Endodermal cell (in vitro differentiated cells): ENCODE data around the gene CMSS1. TPM values are rescaled to one million over a fixed set of nuclear protein-coding genes. Genes with fewer than 3 reads are reported as not detected.

ENCODE experiments used
- DNase-seq: peaks from one replicate; pipeline ENCODE4 v3.0.0-alpha.2; 2017
- H3K27ac ChIP-seq: 2 replicates; pipeline ENCODE4 v1.5.1; 2013; ENCODE audit warnings: mild to moderate bottlenecking, low read depth, low read length, moderate library complexity
- H3K27me3 ChIP-seq: 2 replicates; pipeline ENCODE4 v1.6.1; 2013; ENCODE audit warnings: mild to moderate bottlenecking, low read length, moderate library complexity; ENCODE audit not compliant: insufficient read depth, control insufficient read depth, poor library complexity, severe bottlenecking
- H3K36me3 ChIP-seq: 2 replicates; pipeline ENCODE4 v1.7.0; 2013; ENCODE audit warnings: mild to moderate bottlenecking, low read length, moderate library complexity; ENCODE audit not compliant: control insufficient read depth, insufficient read depth
- H3K4me1 ChIP-seq: one replicate; pipeline ENCODE4 v1.7.0; 2013; ENCODE audit warnings: low read length; ENCODE audit not compliant: control insufficient read depth, insufficient read depth
- H3K4me3 ChIP-seq: 2 replicates; pipeline ENCODE4 v1.5.1; 2013; ENCODE audit warnings: mild to moderate bottlenecking, low read length, moderate library complexity
- H3K9ac ChIP-seq: 2 replicates; pipeline ENCODE4 v1.6.1; 2013; ENCODE audit warnings: mild to moderate bottlenecking, low read length, moderate library complexity; ENCODE audit not compliant: poor library complexity, severe bottlenecking; ENCODE audit errors: extremely low read depth
- H3K9me3 ChIP-seq: 2 replicates; pipeline ENCODE4 v1.6.1; 2013; ENCODE audit warnings: mild to moderate bottlenecking, low read length, moderate library complexity; ENCODE audit not compliant: control insufficient read depth
- H3K27ac Mint-ChIP-seq: 2 replicates; pipeline ENCODE4 v1.8.0; 2020; ENCODE audit warnings: mixed read lengths
- H3K27me3 Mint-ChIP-seq: 2 replicates; pipeline ENCODE4 v1.8.0; 2021; ENCODE audit warnings: mild to moderate bottlenecking, mixed read lengths; ENCODE audit not compliant: insufficient read depth
- H3K36me3 Mint-ChIP-seq: 2 replicates; pipeline ENCODE4 v1.8.0; 2020; ENCODE audit warnings: low read depth, mixed read lengths
- H3K4me1 Mint-ChIP-seq: 2 replicates; pipeline ENCODE4 v1.8.0; 2020; ENCODE audit warnings: mixed read lengths
- H3K4me3 Mint-ChIP-seq: 2 replicates; pipeline ENCODE4 v1.8.0; 2020; ENCODE audit warnings: mild to moderate bottlenecking, moderate library complexity, mixed read lengths
- H3K9me3 Mint-ChIP-seq: 2 replicates; pipeline ENCODE4 v1.8.0; 2020; ENCODE audit warnings: mild to moderate bottlenecking, mixed read lengths
- WGBS, 2 experiments: methylation state at CpG; one replicate each; pipeline versions ENCODE4 v1.1.5 to v1.1.7; 2013; ENCODE audit warnings: missing lambda C conversion rate in 2 of 2, mixed read lengths in 1 of 2; ENCODE audit not compliant: insufficient coverage in 1 of 2, insufficient read length in 1 of 2; 5-methylcytosine and 5-hydroxymethylcytosine counted together
- total RNA-seq, 2 donors: library from RNA; stranded (reverse); fragmentation: NEBNext Ultra II Directional in 1 of 2; extraction: Animal tissue kit (Norgen Biotek cat#: 25700) in 1 of 2; gene quantifications; 2 replicates in 1 of 2; 3 replicates in 1 of 2; pipeline ENCODE4 v1.2.1, GENCODE V29; 2021
- TF ChIP-seq, protein P1 (sequence below): fragments of 200-600 bp; sonication (generic); conservative IDR thresholded peaks from 2 replicates; pipeline ENCODE4 v1.5.0; 2021; ENCODE audit warnings: antibody characterized with exemption, mild to moderate bottlenecking

CMSS1 gene
- total RNA-seq, 2 donors from 2014 or later: 48.5 to 50.8 TPM

DNA sequence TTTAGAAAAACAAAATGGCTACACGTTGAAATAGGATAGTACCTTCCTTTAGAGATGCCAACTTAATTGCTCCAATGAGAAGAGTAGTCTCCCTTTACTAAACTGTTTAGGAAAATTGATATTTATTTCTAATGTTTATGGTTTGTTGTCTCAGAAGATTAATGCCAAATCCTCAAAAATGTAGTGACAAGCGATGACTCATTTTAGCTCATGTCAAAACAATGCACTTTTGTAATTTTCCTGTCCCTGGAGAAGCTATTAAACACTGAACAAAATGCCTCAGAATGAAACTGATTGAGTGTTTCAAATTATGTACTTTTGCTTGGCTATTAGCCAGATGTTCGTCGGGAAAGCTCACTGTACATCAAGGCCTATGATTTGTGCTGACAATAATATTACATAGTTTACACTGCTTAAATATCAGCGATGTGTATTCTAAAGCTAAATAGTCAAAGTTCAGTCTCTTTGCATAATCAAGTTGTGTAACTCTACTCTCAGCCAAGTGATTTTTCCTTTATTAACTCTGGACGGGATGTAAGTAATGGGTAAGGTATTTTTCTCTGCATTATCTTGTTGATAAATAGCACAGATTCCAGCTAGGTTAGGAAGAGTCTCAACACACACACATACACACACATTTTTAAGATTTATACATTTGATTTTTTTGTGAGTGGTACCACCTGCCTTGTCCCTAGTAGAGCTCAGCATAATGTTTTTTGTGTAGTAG is 83.7 kb downstream of the CMSS1 start:
- no peaks in the 10 kb centered on the region for H3K4me1 ChIP-seq
- H3K36me3 ChIP-seq: no peaks in the 10 kb centered on the region
- Mint-ChIP-seq H3K4me3 (no peak overlapping the region), H3K27me3 (no peaks in the 10 kb centered on the region), H3K4me1 (peaks cover under 1% of the 10 kb centered on the region), H3K36me3 (no peaks in the 10 kb centered on the region), H3K27ac (peak overlapping the region; percentile 2), H3K9me3 (no peaks in the 10 kb centered on the region)
- H3K4me3 ChIP-seq: no peak overlapping the region
- H3K9ac ChIP-seq: no peak overlapping the region
- H3K9me3 ChIP-seq: no peaks in the 10 kb centered on the region
- no peak overlapping the region for H3K27ac ChIP-seq
- no peak for DNase-seq
- H3K27me3 ChIP-seq: no peaks in the 10 kb centered on the region
- TF ChIP-seq, protein P1, sequence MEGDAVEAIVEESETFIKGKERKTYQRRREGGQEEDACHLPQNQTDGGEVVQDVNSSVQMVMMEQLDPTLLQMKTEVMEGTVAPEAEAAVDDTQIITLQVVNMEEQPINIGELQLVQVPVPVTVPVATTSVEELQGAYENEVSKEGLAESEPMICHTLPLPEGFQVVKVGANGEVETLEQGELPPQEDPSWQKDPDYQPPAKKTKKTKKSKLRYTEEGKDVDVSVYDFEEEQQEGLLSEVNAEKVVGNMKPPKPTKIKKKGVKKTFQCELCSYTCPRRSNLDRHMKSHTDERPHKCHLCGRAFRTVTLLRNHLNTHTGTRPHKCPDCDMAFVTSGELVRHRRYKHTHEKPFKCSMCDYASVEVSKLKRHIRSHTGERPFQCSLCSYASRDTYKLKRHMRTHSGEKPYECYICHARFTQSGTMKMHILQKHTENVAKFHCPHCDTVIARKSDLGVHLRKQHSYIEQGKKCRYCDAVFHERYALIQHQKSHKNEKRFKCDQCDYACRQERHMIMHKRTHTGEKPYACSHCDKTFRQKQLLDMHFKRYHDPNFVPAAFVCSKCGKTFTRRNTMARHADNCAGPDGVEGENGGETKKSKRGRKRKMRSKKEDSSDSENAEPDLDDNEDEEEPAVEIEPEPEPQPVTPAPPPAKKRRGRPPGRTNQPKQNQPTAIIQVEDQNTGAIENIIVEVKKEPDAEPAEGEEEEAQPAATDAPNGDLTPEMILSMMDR: no peak
- 89 to 95% methylated on average over 3 to 5 of the region's 6 CpGs for WGBS, 2 experiments

DNA sequence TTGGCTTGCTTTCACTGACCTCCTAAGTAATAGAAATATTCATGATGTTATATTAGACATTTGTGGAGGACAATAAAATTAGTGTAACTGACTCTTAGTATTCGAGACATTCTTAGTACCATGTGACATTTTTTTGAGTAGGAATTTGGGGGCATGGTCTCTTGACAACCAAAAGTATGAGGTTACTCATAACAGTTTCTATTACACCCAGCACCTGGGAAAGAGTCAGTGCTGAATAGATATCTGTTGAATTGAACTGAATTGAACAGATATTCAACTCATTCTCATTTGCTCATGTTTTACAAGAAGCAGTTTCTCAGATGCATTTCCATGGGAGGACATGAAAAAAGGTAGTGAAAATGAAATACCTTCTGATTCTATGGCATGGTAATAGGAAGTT is 84.4 kb downstream of the CMSS1 start:
- TF ChIP-seq, protein P1: no peak
- Mint-ChIP-seq H3K27me3 (no peaks in the 10 kb centered on the region), H3K4me3 (no peak overlapping the region), H3K9me3 (no peaks in the 10 kb centered on the region), H3K27ac (no peak overlapping the region), H3K4me1 (no peaks in the 10 kb centered on the region), H3K36me3 (no peaks in the 10 kb centered on the region)
- Histone ChIP-seq H3K27ac (no peak overlapping the region), H3K4me3 (no peak overlapping the region), H3K4me1 (no peaks in the 10 kb centered on the region), H3K9ac (no peak overlapping the region), H3K27me3 (no peaks in the 10 kb centered on the region), H3K36me3 (no peaks in the 10 kb centered on the region), H3K9me3 (no peaks in the 10 kb centered on the region)
- no peak for DNase-seq
- WGBS, 2 experiments: 92% methylated on average over 1 of the region's 1 CpG; no CpG with 5 or more reads in 1 of the 2 experiments

DNA sequence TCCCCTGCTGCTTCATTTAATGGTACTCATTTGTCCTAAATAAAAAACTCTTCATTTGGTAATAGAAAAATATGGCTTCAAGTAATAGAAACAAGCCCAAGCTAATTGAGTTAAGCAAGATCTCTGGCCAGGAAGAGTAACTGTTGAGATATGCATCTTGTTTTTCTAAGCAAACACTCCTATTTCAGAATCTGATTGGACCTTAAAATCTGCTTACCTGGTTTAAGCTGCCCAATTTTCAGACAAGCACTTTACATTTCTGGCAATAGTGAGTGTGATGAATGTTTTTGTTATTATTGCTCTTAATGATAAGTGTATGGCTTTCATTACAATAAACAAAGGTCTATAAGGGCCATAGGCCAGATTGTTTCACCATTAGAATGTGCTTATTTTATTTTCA is 86.2 kb downstream of the CMSS1 start:
- Mint-ChIP-seq H3K4me1 (peaks cover 3% of the 10 kb centered on the region), H3K27me3 (peaks cover 2% of the 10 kb centered on the region), H3K9me3 (no peaks in the 10 kb centered on the region), H3K36me3 (no peaks in the 10 kb centered on the region), H3K27ac (no peak overlapping the region), H3K4me3 (no peak overlapping the region)
- Histone ChIP-seq H3K4me1 (no peaks in the 10 kb centered on the region), H3K4me3 (no peak overlapping the region), H3K27me3 (no peaks in the 10 kb centered on the region), H3K36me3 (no peaks in the 10 kb centered on the region), H3K9me3 (no peaks in the 10 kb centered on the region), H3K27ac (no peak overlapping the region), H3K9ac (no peak overlapping the region)
- TF ChIP-seq, protein P1: no peak
- DNase-seq: no peak
